Measurements from ENCODE around the gene STON2.
"Not testable (repeated sequence)": the region's sequence is repeated elsewhere in the genome, so short reads cannot be mapped to it uniquely, and the experiment has no call there.

The STON2 gene

GRCh38 chr14:81400202-81400678 is at the start of gene STON2:
TSS of gene STON2 (minus strand) at chr14:81400324. CDS start at chr14:81398382, 1,942 bp downstream.
- DNase-seq, result peak; percentile 74

GRCh38 chr14:81449576-81449975 is 49.5 kb upstream of the STON2 start:
- DNase-seq, result no peak

GRCh38 chr14:81449114-81449513 is 49.0 kb upstream of the STON2 start:
- DNase-seq, result no peak

- DNase-seq, result no peak
These were observed 47.1 kb upstream of the STON2 start for GRCh38 chr14:81447021-81447764.

GRCh38 chr14:81446279-81447007 is 46.3 kb upstream of the STON2 start:
- DNase-seq, result no peak

- DNase-seq, result no peak
These were observed 41.6 kb upstream of the STON2 start for GRCh38 chr14:81441626-81442134.

GRCh38 chr14:81440041-81440440 is 39.9 kb upstream of the STON2 start:
- DNase-seq, result no peak

- DNase-seq, result no peak
These were observed 37.1 kb upstream of the STON2 start for GRCh38 chr14:81437244-81437643.

GRCh38 chr14:81436296-81437138 is 36.4 kb upstream of the STON2 start:
- DNase-seq, result peak; percentile 51

GRCh38 chr14:81435391-81436295 is 35.5 kb upstream of the STON2 start:
- DNase-seq, result peak; percentile 8

- DNase-seq, result no peak
These were observed 34.9 kb upstream of the STON2 start for GRCh38 chr14:81435048-81435390.

GRCh38 chr14:81434230-81434629 is 34.1 kb upstream of the STON2 start:
- no peak for DNase-seq

GRCh38 chr14:81433378-81433777 is 33.3 kb upstream of the STON2 start:
- DNase-seq, result no peak

GRCh38 chr14:81432219-81432661 is 32.1 kb upstream of the STON2 start:
- peak; percentile 9 for DNase-seq

- no peak for DNase-seq
These were observed 30.1 kb upstream of the STON2 start for GRCh38 chr14:81430235-81430634.

GRCh38 chr14:81429749-81430148 is 29.6 kb upstream of the STON2 start:
- DNase-seq, result not testable (repeated sequence)

GRCh38 chr14:81429028-81429427 is 28.9 kb upstream of the STON2 start:
- DNase-seq, result no peak

GRCh38 chr14:81427348-81428058 is 27.4 kb upstream of the STON2 start:
- no peak for DNase-seq

- no peak for DNase-seq
These were observed 23.4 kb upstream of the STON2 start for GRCh38 chr14:81423504-81423903.

- DNase-seq, result no peak
These were observed 18.1 kb upstream of the STON2 start for GRCh38 chr14:81418057-81418790.

- no peak for DNase-seq
These were observed 16.9 kb upstream of the STON2 start for GRCh38 chr14:81416981-81417380.
